ENCODE results near the gene FBXW8. TPM values are rescaled to one million over a fixed set of nuclear protein-coding genes. Genes with fewer than 3 reads are reported as not detected.

Gene FBXW8
- total RNA-seq, 6 experiments from 2014 or later, result 4.5 to 9.6 (median 6.3) TPM

- intact Hi-C loops (cut with DNase I), result no loop called here
- Histone ChIP-seq H3K9me3 (no peaks in the 10 kb centered on the region), H3K4me1 (no peaks in the 10 kb centered on the region), H3K27ac (no peak overlapping the region), H3K4me3 (no peak overlapping the region), H3K36me3 (no peaks in the 10 kb centered on the region), H3K27me3 (no peaks in the 10 kb centered on the region)
- no peak for ATAC-seq
- TF ChIP-seq CTCF (IDR thresholded peaks at IDR 0.05) (no peak), POLR2A (IDR thresholded peaks at IDR 0.05) (no peak)
- 56% methylated on average over 13 of the region's 13 CpGs for WGBS (ENCODE audit: insufficient coverage, low coverage, low lambda C conversion rate, missing lambda C conversion rate)
- no peak for DNase-seq
Observed at GRCh38 chr12:116864371-116865160, 46.2 kb upstream of the FBXW8 start.

- Histone ChIP-seq H3K4me3 (no peak overlapping the region), H3K4me1 (no peaks in the 10 kb centered on the region), H3K27ac (no peak overlapping the region), H3K27me3 (no peaks in the 10 kb centered on the region), H3K36me3 (no peaks in the 10 kb centered on the region), H3K9me3 (no peaks in the 10 kb centered on the region)
- DNase-seq, result no peak
- intact Hi-C loops (cut with DNase I), result no loop called here
- 78% methylated on average over 2 of the region's 2 CpGs for WGBS (ENCODE audit: insufficient coverage, low coverage, low lambda C conversion rate, missing lambda C conversion rate)
- no peak for ATAC-seq
- no peak for TF ChIP-seq CTCF (IDR thresholded peaks at IDR 0.05)
- no peak for TF ChIP-seq POLR2A (IDR thresholded peaks at IDR 0.05)
Observed at GRCh38 chr12:116867523-116867922, 43.2 kb upstream of the FBXW8 start.

- 65% methylated on average over 4 of the region's 4 CpGs for WGBS (ENCODE audit: insufficient coverage, low coverage, low lambda C conversion rate, missing lambda C conversion rate)
- DNase-seq (no peak), ATAC-seq (no peak)
- Histone ChIP-seq H3K36me3 (no peaks in the 10 kb centered on the region), H3K4me3 (no peak overlapping the region), H3K27ac (no peak overlapping the region), H3K4me1 (no peaks in the 10 kb centered on the region), H3K27me3 (no peaks in the 10 kb centered on the region), H3K9me3 (no peaks in the 10 kb centered on the region)
- intact Hi-C loops (cut with DNase I), result no loop called here
- TF ChIP-seq POLR2A (IDR thresholded peaks at IDR 0.05), result no peak
- no peak for TF ChIP-seq CTCF (IDR thresholded peaks at IDR 0.05)
Observed at GRCh38 chr12:116870306-116870705, 40.4 kb upstream of the FBXW8 start.

GRCh38 chr12:116874324-116874995 lies 36.3 kb upstream of the FBXW8 start:
- Histone ChIP-seq H3K36me3 (no peaks in the 10 kb centered on the region), H3K4me3 (no peak overlapping the region), H3K27ac (no peak overlapping the region), H3K9me3 (no peaks in the 10 kb centered on the region), H3K4me1 (no peaks in the 10 kb centered on the region), H3K27me3 (peaks cover 0 to 18% of the 10 kb centered on the region in 2 donors)
- WGBS (ENCODE audit: insufficient coverage, low coverage, low lambda C conversion rate, missing lambda C conversion rate), result 69% methylated on average over 4 of the region's 4 CpGs
- ATAC-seq (no peak), DNase-seq (no peak)
- intact Hi-C loops (cut with DNase I), result no loop called here
- TF ChIP-seq POLR2A (IDR thresholded peaks at IDR 0.05) (no peak), CTCF (IDR thresholded peaks at IDR 0.05) (no peak)
